ENCODE measurements around the gene SPATA21. TPM values are rescaled to one million over a fixed set of nuclear protein-coding genes. Genes with fewer than 3 reads are reported as not detected.

SPATA21 gene
- total RNA-seq, 1 experiment from 2014 or later: not detected

GRCh38 chr1:16351456-16351993, 85.7 kb downstream of the SPATA21 start:
- H3K4me3 ChIP-seq: peak overlapping the region; percentile 88
- peaks cover 32% of the 10 kb centered on the region for H3K4me1 ChIP-seq (replicated peaks)
- DNase-seq (ENCODE audit: low read depth in 1 of 2, low spot score in 2 of 2): peak in 1 of 2 experiments; percentile 49
- H3K27ac ChIP-seq: peak overlapping the region; percentile 63
- no peaks in the 10 kb centered on the region for H3K9me3 ChIP-seq (replicated peaks)
- peaks cover 12% of the 10 kb centered on the region for H3K36me3 ChIP-seq
- no peaks in the 10 kb centered on the region for H3K27me3 ChIP-seq (replicated peaks)

GRCh38 chr1:16349847-16350406, 87.3 kb downstream of the SPATA21 start:
- H3K36me3 ChIP-seq: peaks cover 12% of the 10 kb centered on the region
- H3K4me1 ChIP-seq (replicated peaks): peaks cover 32% of the 10 kb centered on the region
- H3K27me3 ChIP-seq (replicated peaks): no peaks in the 10 kb centered on the region
- peak in 1 of 2 experiments; percentile 19 for DNase-seq (ENCODE audit: low read depth in 1 of 2, low spot score in 2 of 2)
- no peaks in the 10 kb centered on the region for H3K9me3 ChIP-seq (replicated peaks)
- peak overlapping the region; percentile 87 for H3K27ac ChIP-seq
- H3K4me3 ChIP-seq: no peak overlapping the region

Other genes starting within 250 kb of the SPATA21 start
- 3.8 and 10.7 TPM in 2 replicates for gene ARHGEF19, start 224.8 kb downstream of the SPATA21 start, total RNA-seq (2014; rRNA removed; shearing (Covaris generic))
- gene CPLANE2, start 200.2 kb downstream of the SPATA21 start, total RNA-seq (2014; rRNA removed; shearing (Covaris generic)): 2.2 and 14.8 TPM in 2 replicates
- gene FBXO42, start 84.9 kb downstream of the SPATA21 start, total RNA-seq (2014; rRNA removed; shearing (Covaris generic)): 8.3 and 20.0 TPM in 2 replicates
- 97.4 and 141 TPM in 2 replicates for gene SZRD1, start 70.2 kb downstream of the SPATA21 start, total RNA-seq (2014; rRNA removed; shearing (Covaris generic))
- 129 and 138 TPM in 2 replicates for gene NECAP2, start 3.3 kb upstream of the SPATA21 start, total RNA-seq (2014; rRNA removed; shearing (Covaris generic))
- under 0.01 and 294 TPM in 2 replicates for gene RNU1-1, start 76.9 kb upstream of the SPATA21 start, total RNA-seq (2014; rRNA removed; shearing (Covaris generic))
- 21.1 and 56.6 TPM in 2 replicates for gene NBPF1, start 176.1 kb upstream of the SPATA21 start, total RNA-seq (2014; rRNA removed; shearing (Covaris generic))
- gene RNU1-3, start 229.5 kb upstream of the SPATA21 start, total RNA-seq (2014; rRNA removed; shearing (Covaris generic)): under 0.01 and 294 TPM in 2 replicates

Measured in SJSA1 (cell line).